Central memory CD8-positive, alpha-beta T cell (primary cell): ENCODE results near the gene CELA2B.

Source experiments
- ATAC-seq: fragments of 150-1000 bp; cut with Tn5 transposase; replicated peaks from 2 replicates; pipeline ENCODE4 v1.10.0; 2022; ENCODE audit warnings: mild to moderate bottlenecking, moderate FRiP score, moderate number of reproducible peaks; ENCODE audit not compliant: poor library complexity, severe bottlenecking; ENCODE audit errors: extremely low read depth
- DNase-seq, 2 donors: peaks; one replicate each; pipeline ENCODE4 v3.0.0; 2021; ENCODE audit warnings: low spot score in 2 of 2
- H3K27ac Mint-ChIP-seq: one replicate; pipeline ENCODE4 v1.8.0; 2022; ENCODE audit warnings: low read depth, mild to moderate bottlenecking, moderate library complexity, mixed read lengths
- H3K27me3 Mint-ChIP-seq: one replicate; pipeline ENCODE4 v1.8.0; 2022; ENCODE audit warnings: mixed read lengths
- H3K36me3 Mint-ChIP-seq: one replicate; pipeline ENCODE4 v1.8.0; 2022; ENCODE audit warnings: mild to moderate bottlenecking, moderate library complexity, mixed read lengths; ENCODE audit not compliant: insufficient read depth
- H3K4me1 Mint-ChIP-seq: one replicate; pipeline ENCODE4 v1.8.0; 2022; ENCODE audit warnings: mixed read lengths
- H3K4me3 Mint-ChIP-seq: one replicate; pipeline ENCODE4 v1.8.0; 2022; ENCODE audit warnings: mild to moderate bottlenecking, moderate library complexity, mixed read lengths
- H3K9me3 Mint-ChIP-seq: one replicate; pipeline ENCODE4 v1.8.0; 2022; ENCODE audit warnings: mixed read lengths

CELA2B gene

GRCh38 chr1:15435239-15436077 lies 40.4 kb upstream of the CELA2B start:
- H3K9me3 Mint-ChIP-seq, result no peaks in the 10 kb centered on the region
- no peak overlapping the region for H3K27ac Mint-ChIP-seq
- no peaks in the 10 kb centered on the region for H3K4me1 Mint-ChIP-seq
- no peaks in the 10 kb centered on the region for H3K27me3 Mint-ChIP-seq
- DNase-seq (no peak), ATAC-seq (no peak)
- H3K36me3 Mint-ChIP-seq, result peaks cover 22% of the 10 kb centered on the region
- no peak overlapping the region for H3K4me3 Mint-ChIP-seq

DNA sequence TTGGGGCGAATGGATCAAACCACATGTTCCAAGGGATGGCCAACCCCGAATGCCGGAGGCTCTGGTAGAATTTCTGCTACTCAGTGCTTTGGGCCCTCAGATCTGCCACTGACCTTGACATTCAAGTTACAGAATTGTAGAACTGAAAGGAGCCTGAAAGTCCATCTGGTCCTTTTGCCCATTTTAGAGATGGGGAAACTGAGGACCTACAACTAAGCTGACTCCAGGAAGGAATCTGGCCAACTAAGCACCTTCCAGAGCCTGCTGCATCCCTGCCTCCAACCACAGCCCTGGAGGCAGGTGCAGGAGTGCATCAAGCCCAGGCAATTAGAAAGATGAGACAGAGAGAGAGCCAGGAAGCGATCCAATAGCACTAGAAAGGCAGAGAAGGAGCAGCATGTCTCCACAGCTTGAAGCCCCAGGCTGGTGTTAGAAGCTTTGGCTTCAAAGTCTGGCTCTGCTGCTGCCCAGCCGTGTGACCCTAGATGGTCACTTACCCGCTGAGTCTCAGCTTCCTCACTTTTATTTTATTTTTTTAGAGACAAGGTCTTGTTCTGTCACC lies 38.9 kb upstream of the CELA2B start:
- ATAC-seq, result no peak
- H3K27ac Mint-ChIP-seq, result no peak overlapping the region
- no peaks in the 10 kb centered on the region for H3K9me3 Mint-ChIP-seq
- H3K4me1 Mint-ChIP-seq, result no peaks in the 10 kb centered on the region
- H3K27me3 Mint-ChIP-seq, result no peaks in the 10 kb centered on the region
- peaks cover 13% of the 10 kb centered on the region for H3K36me3 Mint-ChIP-seq
- H3K4me3 Mint-ChIP-seq, result no peak overlapping the region
- no peak for DNase-seq

DNA sequence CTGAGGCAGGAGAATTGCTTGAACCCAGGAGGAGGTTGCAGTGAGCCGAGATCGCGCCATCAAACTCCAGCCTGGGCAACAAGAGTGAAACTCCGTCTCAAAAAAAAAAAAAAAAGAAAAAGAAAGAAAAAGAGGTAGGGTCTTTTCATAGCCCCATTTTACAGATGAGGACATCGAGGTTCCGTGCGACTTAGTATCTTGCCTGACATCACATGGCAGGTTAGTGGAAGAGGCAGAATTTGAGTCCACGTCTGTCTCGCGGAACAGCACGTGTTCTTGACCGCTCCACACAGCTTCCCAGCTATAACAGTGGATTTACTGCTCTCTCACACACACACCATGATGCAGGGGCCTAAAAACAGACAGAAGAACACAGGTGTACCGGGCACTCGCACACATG lies 36.6 kb upstream of the CELA2B start:
- Mint-ChIP-seq H3K36me3 (peaks cover 4% of the 10 kb centered on the region), H3K9me3 (no peaks in the 10 kb centered on the region), H3K4me3 (no peak overlapping the region), H3K27me3 (peaks cover 14% of the 10 kb centered on the region), H3K4me1 (no peaks in the 10 kb centered on the region), H3K27ac (no peak overlapping the region)
- no peak for ATAC-seq
- DNase-seq, result no peak

- peaks cover 14% of the 10 kb centered on the region for H3K27me3 Mint-ChIP-seq
- ATAC-seq, result no peak
- no peaks in the 10 kb centered on the region for H3K9me3 Mint-ChIP-seq
- no peaks in the 10 kb centered on the region for H3K36me3 Mint-ChIP-seq
- H3K4me1 Mint-ChIP-seq, result no peaks in the 10 kb centered on the region
- DNase-seq, result no peak
- H3K4me3 Mint-ChIP-seq, result no peak overlapping the region
- no peak overlapping the region for H3K27ac Mint-ChIP-seq
These were observed 35.5 kb upstream of the CELA2B start for GRCh38 chr1:15440357-15440756.

DNA sequence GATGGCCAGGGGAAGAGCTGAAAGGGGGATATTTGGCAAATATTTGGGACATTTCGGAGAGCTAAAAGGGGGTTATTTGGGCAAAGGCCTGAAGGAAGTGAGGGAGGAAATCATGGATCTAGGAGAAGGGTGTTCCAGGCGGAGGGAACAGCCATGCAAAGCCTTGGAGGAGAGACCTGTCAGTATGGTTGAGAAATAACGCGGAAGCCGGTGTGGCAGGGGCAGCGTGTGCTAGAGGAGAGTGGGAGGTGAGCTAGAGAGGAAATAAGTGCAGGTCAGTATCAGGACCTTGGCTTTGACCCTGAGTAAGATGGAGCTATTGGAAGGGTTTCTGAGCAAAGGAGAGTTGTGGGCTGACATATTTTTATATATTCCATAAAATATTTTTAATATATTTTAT lies 34.7 kb upstream of the CELA2B start:
- no peaks in the 10 kb centered on the region for H3K4me1 Mint-ChIP-seq

GRCh38 chr1:15442119-15442518 lies 33.8 kb upstream of the CELA2B start:
- H3K27ac Mint-ChIP-seq, result no peak overlapping the region
- no peaks in the 10 kb centered on the region for H3K4me1 Mint-ChIP-seq
- H3K27me3 Mint-ChIP-seq, result peaks cover 18% of the 10 kb centered on the region
- no peak overlapping the region for H3K4me3 Mint-ChIP-seq
- no peaks in the 10 kb centered on the region for H3K36me3 Mint-ChIP-seq
- H3K9me3 Mint-ChIP-seq, result no peaks in the 10 kb centered on the region
- ATAC-seq (no peak), DNase-seq (no peak)

More for the DNA sequence above, 34.7 kb upstream of the CELA2B start:
- ATAC-seq (no peak), DNase-seq (no peak)
- no peak overlapping the region for H3K27ac Mint-ChIP-seq
- no peaks in the 10 kb centered on the region for H3K36me3 Mint-ChIP-seq
- no peak overlapping the region for H3K4me3 Mint-ChIP-seq
- H3K9me3 Mint-ChIP-seq, result no peaks in the 10 kb centered on the region
- peaks cover 14% of the 10 kb centered on the region for H3K27me3 Mint-ChIP-seq

GRCh38 chr1:15442759-15443158 lies 33.1 kb upstream of the CELA2B start:
- no peak for DNase-seq
- no peaks in the 10 kb centered on the region for H3K9me3 Mint-ChIP-seq
- H3K4me1 Mint-ChIP-seq, result no peaks in the 10 kb centered on the region
- no peak for ATAC-seq
- no peak overlapping the region for H3K27ac Mint-ChIP-seq
- peaks cover 24% of the 10 kb centered on the region for H3K27me3 Mint-ChIP-seq
- H3K4me3 Mint-ChIP-seq, result no peak overlapping the region
- H3K36me3 Mint-ChIP-seq, result peaks cover 1% of the 10 kb centered on the region

DNA sequence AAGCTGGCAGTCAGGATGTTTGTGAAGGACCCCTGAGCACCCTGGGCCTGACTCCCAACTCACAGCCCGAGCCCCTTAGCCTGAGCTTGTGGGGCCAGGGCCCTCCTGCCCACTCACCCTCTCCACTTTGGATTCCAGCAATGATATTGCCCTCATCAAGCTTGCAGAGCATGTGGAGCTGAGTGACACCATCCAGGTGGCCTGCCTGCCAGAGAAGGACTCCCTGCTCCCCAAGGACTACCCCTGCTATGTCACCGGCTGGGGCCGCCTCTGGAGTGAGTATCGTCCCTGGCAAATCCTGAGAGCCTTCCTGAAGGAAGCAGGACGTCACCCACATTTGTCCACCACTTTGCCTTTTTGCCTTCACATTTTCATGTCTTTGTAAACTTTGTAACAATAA lies 32.6 kb upstream of the CELA2B start:
- H3K36me3 Mint-ChIP-seq, result peaks cover 2% of the 10 kb centered on the region
- H3K4me1 Mint-ChIP-seq, result no peaks in the 10 kb centered on the region
- peaks cover 24% of the 10 kb centered on the region for H3K27me3 Mint-ChIP-seq
- ATAC-seq (no peak), DNase-seq (no peak)
- H3K27ac Mint-ChIP-seq, result no peak overlapping the region
- H3K9me3 Mint-ChIP-seq, result no peaks in the 10 kb centered on the region
- no peak overlapping the region for H3K4me3 Mint-ChIP-seq

DNA sequence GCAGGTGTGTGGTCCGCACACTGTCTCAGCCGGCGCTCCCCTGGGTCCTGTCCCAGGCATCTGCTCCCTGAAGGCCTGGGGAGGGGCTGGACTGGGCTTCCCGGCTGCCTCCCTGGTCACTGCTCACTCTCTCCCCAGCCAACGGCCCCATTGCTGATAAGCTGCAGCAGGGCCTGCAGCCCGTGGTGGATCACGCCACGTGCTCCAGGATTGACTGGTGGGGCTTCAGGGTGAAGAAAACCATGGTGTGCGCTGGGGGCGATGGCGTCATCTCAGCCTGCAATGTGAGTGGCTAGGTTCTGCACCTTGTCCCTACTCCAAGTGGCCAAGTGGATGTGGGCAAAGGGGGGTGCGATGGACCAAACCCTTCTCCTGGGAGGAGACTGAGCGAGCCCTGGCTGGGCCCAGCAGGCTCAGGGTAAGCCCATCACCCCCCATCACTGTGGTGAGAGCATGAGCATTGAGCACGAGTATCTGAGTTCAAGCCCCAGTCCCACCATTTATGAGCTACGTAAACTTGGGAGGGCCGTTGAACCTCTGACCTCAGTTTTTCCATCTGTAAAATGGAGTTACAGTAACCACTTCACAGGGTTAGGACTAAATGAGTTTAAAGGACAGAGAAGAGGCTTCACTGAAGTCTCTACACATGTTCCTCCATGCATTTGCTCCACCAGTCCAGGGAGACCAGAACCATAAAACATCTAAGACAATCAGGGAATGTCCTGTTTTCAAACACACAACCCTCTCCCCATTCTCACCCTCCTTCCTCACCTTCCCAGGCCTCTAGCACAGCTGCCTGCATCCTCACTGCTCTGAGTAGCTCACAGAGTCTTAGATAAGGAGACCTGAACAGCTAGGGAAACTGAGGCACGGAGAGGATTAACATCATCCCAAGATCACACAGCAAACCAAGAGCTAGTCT lies 31.2 kb upstream of the CELA2B start:
- DNase-seq (no peak), ATAC-seq (no peak)
- peaks cover 2% of the 10 kb centered on the region for H3K36me3 Mint-ChIP-seq
- H3K27ac Mint-ChIP-seq, result no peak overlapping the region
- H3K9me3 Mint-ChIP-seq, result no peaks in the 10 kb centered on the region
- no peak overlapping the region for H3K4me3 Mint-ChIP-seq
- H3K27me3 Mint-ChIP-seq, result peaks cover 30% of the 10 kb centered on the region
- no peaks in the 10 kb centered on the region for H3K4me1 Mint-ChIP-seq

GRCh38 chr1:15445390-15446122 lies 30.3 kb upstream of the CELA2B start:
- Mint-ChIP-seq H3K36me3 (peaks cover 2% of the 10 kb centered on the region), H3K9me3 (no peaks in the 10 kb centered on the region), H3K4me3 (no peak overlapping the region), H3K27ac (no peak overlapping the region), H3K27me3 (peaks cover 36% of the 10 kb centered on the region), H3K4me1 (no peaks in the 10 kb centered on the region)
- DNase-seq (no peak), ATAC-seq (no peak)

DNA sequence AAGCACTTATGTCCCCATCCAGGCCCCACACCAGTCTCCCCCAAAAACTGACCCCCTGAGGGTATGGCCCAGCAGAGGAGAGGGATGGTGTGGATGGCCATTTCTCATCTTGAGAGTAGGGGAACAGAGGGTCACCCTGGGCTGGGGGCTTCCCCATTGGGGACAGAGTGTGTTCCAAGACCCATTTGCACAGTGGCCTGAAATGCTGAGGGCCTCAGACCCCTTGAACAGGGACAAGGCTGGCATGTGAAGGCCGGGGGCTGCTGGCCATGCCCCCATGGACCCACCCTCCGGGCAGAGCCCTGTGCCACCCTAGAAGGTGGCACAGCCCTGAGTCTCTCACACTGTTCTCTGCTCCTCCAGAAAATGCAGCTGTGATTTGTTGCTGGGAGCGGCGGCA lies 29.7 kb upstream of the CELA2B start:
- peaks cover 4% of the 10 kb centered on the region for H3K36me3 Mint-ChIP-seq
- ATAC-seq (no peak), DNase-seq (no peak)
- no peak overlapping the region for H3K27ac Mint-ChIP-seq
- peaks cover 42% of the 10 kb centered on the region for H3K27me3 Mint-ChIP-seq
- no peak overlapping the region for H3K4me3 Mint-ChIP-seq
- no peaks in the 10 kb centered on the region for H3K9me3 Mint-ChIP-seq
- no peaks in the 10 kb centered on the region for H3K4me1 Mint-ChIP-seq

DNA sequence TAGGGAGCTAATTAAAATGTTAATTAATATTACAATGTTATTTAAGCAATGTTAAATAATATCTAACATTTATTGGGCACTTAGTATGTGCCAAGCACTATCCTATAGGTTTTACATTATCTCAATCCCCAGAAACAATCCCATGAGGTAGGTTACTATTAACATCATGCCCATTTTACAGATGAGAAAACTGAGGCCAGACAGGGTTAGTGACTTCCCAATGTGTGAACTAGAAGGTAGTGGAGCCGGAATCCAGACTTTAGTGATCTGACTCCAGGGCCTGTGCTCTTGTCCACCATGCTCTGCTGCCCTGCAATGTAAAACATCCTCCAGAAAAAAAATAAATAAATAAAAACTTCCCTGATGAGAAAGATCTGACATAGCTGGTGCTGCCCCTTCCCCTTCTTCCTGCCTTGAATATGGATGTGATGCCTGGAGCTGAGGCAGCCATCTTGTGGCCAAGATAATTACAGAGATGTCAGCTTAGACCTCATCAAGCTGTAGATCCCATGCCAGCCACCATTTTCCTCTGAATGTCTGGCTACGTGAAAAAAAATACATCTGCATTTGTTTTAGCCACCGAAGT lies 26.9 kb upstream of the CELA2B start:
- Mint-ChIP-seq H3K36me3 (peaks cover 4% of the 10 kb centered on the region), H3K27me3 (peaks cover 37% of the 10 kb centered on the region), H3K27ac (no peak overlapping the region)

More for the DNA sequence above, 26.9 kb upstream of the CELA2B start:
- no peak for DNase-seq
- H3K9me3 Mint-ChIP-seq, result no peaks in the 10 kb centered on the region
- H3K4me1 Mint-ChIP-seq, result no peaks in the 10 kb centered on the region
- no peak overlapping the region for H3K4me3 Mint-ChIP-seq
- no peak for ATAC-seq
